ENCODE data around the gene BCL7B. TPM values are rescaled to one million over a fixed set of nuclear protein-coding genes. Genes with fewer than 3 reads are reported as not detected.

The BCL7B gene
- 12.7 and 19.2 TPM in 2 replicates for total RNA-seq

GRCh38 chr7:73557397-73558257 is at the start of gene BCL7B:
TSS of gene BCL7B (minus strand) at chr7:73557690. CDS start at chr7:73557578, 112 bp downstream.

GRCh38 chr7:73578342-73579128 is 21.0 kb upstream of the BCL7B start, which contains the start of gene TBL2:
TSS of gene TBL2 (minus strand) at chr7:73578579. CDS start at chr7:73578549, 30 bp downstream.

GRCh38 chr7:73522105-73522872 is 35.2 kb downstream of the BCL7B start, which contains the start of gene BAZ1B:
TSS of gene BAZ1B (minus strand) at chr7:73522293. CDS start at chr7:73521933, 360 bp downstream.

Other genes starting within 250 kb of the BCL7B start
- gene NSUN5, start 248.9 kb downstream of the BCL7B start, total RNA-seq: 12.9 and 15.2 TPM in 2 replicates
- not detected in 2 replicates for gene TRIM50, start 229.6 kb downstream of the BCL7B start, total RNA-seq
- under 0.01 TPM in 1 of 2 replicates, not detected in the other for gene FKBP6, start 229.5 kb downstream of the BCL7B start, total RNA-seq
- 0.85 and 1.4 TPM in 2 replicates for gene FZD9, start 123.9 kb downstream of the BCL7B start, total RNA-seq
- gene BAZ1B, start 35.4 kb downstream of the BCL7B start, total RNA-seq: 45.8 and 54.6 TPM in 2 replicates
- 76.4 and 97.0 TPM in 2 replicates for gene TBL2, start 20.9 kb upstream of the BCL7B start, total RNA-seq
- gene MLXIPL, start 66.8 kb upstream of the BCL7B start, total RNA-seq: 0.37 and 0.57 TPM in 2 replicates
- 5.7 and 6.8 TPM in 2 replicates for gene VPS37D, start 110.1 kb upstream of the BCL7B start, total RNA-seq
- gene DNAJC30, start 125.8 kb upstream of the BCL7B start, total RNA-seq: 1.8 and 2.6 TPM in 2 replicates
- 57.7 and 61.8 TPM in 2 replicates for gene BUD23, start 125.9 kb upstream of the BCL7B start, total RNA-seq
- gene STX1A, start 162.0 kb upstream of the BCL7B start, total RNA-seq: 10.2 and 10.7 TPM in 2 replicates
- 5.7 and 6.1 TPM in 2 replicates for gene ABHD11, start 181.1 kb upstream of the BCL7B start, total RNA-seq
- gene CLDN3, start 212.6 kb upstream of the BCL7B start, total RNA-seq: not detected in 2 replicates

All from smooth muscle cell of bladder (primary cell).